Body of pancreas (tissue), 4 donors: Measurements from ENCODE around the gene HHAT. TPM values are rescaled to one million over a fixed set of nuclear protein-coding genes. Genes with fewer than 3 reads are reported as not detected.

Source experiments
- ATAC-seq: fragments of 150-250 bp; one replicate; pipeline ENCODE4 v1.9.1; 2016
- DNase-seq, 4 donors: peaks; one replicate each; pipeline ENCODE4 v3.0.0-alpha.2; 2019
- H3K27ac ChIP-seq, 4 donors: fragments of 200-600 bp; sonication (generic); 1 replicate in 3 of 4; 2 replicates in 1 of 4; pipeline versions ENCODE4 v1.5.1 to v1.6.1; 2016 to 2019; ENCODE audit warnings: mild to moderate bottlenecking in 1 of 4, mixed read lengths in 1 of 4, moderate library complexity in 1 of 4
- H3K27me3 ChIP-seq, 2 donors: fragments of 200-600 bp; sonication (generic); one replicate each; pipeline ENCODE4 v1.6.0; 2016; ENCODE audit warnings: mild to moderate bottlenecking in 1 of 2
- H3K36me3 ChIP-seq, 2 donors: fragments of 200-600 bp; sonication (generic); replicated peaks in 1 of 2; 2 replicates each; pipeline ENCODE4 v1.5.1; 2016; ENCODE audit warnings: low read depth in 2 of 2; ENCODE audit not compliant: insufficient read depth in 1 of 2
- H3K4me1 ChIP-seq: fragments of 200-600 bp; sonication (generic); one replicate; pipeline ENCODE4 v1.6.0; 2016
- H3K4me3 ChIP-seq, 2 donors: fragments of 200-600 bp; sonication (generic); 1 replicate in 1 of 2; 2 replicates in 1 of 2; pipeline ENCODE4 v1.5.1; 2016 to 2019
- H3K9me3 ChIP-seq, 3 donors: fragments of 200-600 bp; sonication (generic); 1 replicate in 2 of 3; 2 replicates in 1 of 3; pipeline ENCODE4 v1.5.1; 2016
- CTCF ChIP-seq, 7 experiments: fragments of 450-650 bp in 4 of 7; fragments of 200-600 bp in 3 of 7; sonication (generic) in 3 of 7; IDR thresholded peaks; one replicate each; pipeline ENCODE4 v1.5.1; 2016 to 2019; ENCODE audit warnings: antibody characterized with exemption in 7 of 7
- POLR2A ChIP-seq, 3 donors: fragments of 450-650 bp; IDR thresholded peaks; one replicate each; pipeline ENCODE4 v1.6.1; 2016; ENCODE audit warnings: antibody characterized with exemption in 3 of 3, mild to moderate bottlenecking in 2 of 3
- WGBS, 2 donors: methylation state at CpG; one replicate each; pipeline ENCODE4 v1.1.5; 2017; 5-methylcytosine and 5-hydroxymethylcytosine counted together
- intact Hi-C: fragments of 100-400 bp; cut with DNase I; formaldehyde crosslinking; loops from one replicate; pipeline ENCODE4 v1.15.1; 2023
- total RNA-seq, 2 donors: library from RNA; depleted of rRNA; stranded (reverse); fragments of >200 nt; gene quantifications; one replicate each; pipeline ENCODE4 v1.1.0, GENCODE V29; 2016

Gene HHAT
- total RNA-seq, 2 donors from 2014 or later, result 4.4 to 19.4 TPM

GRCh38 chr1:210482945-210483617 lies 154.4 kb downstream of the HHAT start:
- intact Hi-C loops, result no loop called here
- Histone ChIP-seq H3K27ac (no peak overlapping the region), H3K4me1 (no peaks in the 10 kb centered on the region), H3K9me3 (no peaks in the 10 kb centered on the region), H3K27me3 (no peaks in the 10 kb centered on the region), H3K4me3 (no peak overlapping the region), H3K36me3 (no peaks in the 10 kb centered on the region)
- 90 to 94% methylated on average over 3 of the region's 3 CpGs for WGBS, 2 donors
- no peak for ATAC-seq
- no peak for DNase-seq
- no peak for TF ChIP-seq POLR2A (IDR thresholded peaks at IDR 0.05)
- TF ChIP-seq CTCF (IDR thresholded peaks at IDR 0.05), result no peak

GRCh38 chr1:210483821-210484220 lies 155.1 kb downstream of the HHAT start:
- ATAC-seq, result no peak
- Histone ChIP-seq H3K9me3 (no peaks in the 10 kb centered on the region), H3K36me3 (no peaks in the 10 kb centered on the region), H3K4me3 (no peak overlapping the region), H3K27me3 (no peaks in the 10 kb centered on the region), H3K27ac (no peak overlapping the region), H3K4me1 (no peaks in the 10 kb centered on the region)
- 56 to 63% methylated on average over 2 of the region's 2 CpGs for WGBS, 2 donors
- DNase-seq, result no peak
- TF ChIP-seq POLR2A (IDR thresholded peaks at IDR 0.05), result no peak
- no peak for TF ChIP-seq CTCF (IDR thresholded peaks at IDR 0.05)
- intact Hi-C loops, result no loop called here

- Histone ChIP-seq H3K36me3 (no peaks in the 10 kb centered on the region), H3K9me3 (no peaks in the 10 kb centered on the region), H3K27ac (no peak overlapping the region), H3K4me1 (no peaks in the 10 kb centered on the region), H3K27me3 (no peaks in the 10 kb centered on the region), H3K4me3 (no peak overlapping the region)
- ATAC-seq (no peak), DNase-seq (no peak)
- TF ChIP-seq POLR2A (IDR thresholded peaks at IDR 0.05) (no peak), CTCF (IDR thresholded peaks at IDR 0.05) (no peak)
- 62 to 79% methylated on average over 2 of the region's 2 CpGs for WGBS, 2 donors
- intact Hi-C loops, result no loop called here
Observed at GRCh38 chr1:210487021-210487420, 158.3 kb downstream of the HHAT start.

- no peak overlapping the region for H3K27ac ChIP-seq
- no peaks in the 10 kb centered on the region for H3K9me3 ChIP-seq
- intact Hi-C loops, result no loop called here
- no peaks in the 10 kb centered on the region for H3K4me1 ChIP-seq
- no peak overlapping the region for H3K4me3 ChIP-seq
- TF ChIP-seq POLR2A (IDR thresholded peaks at IDR 0.05) (no peak), CTCF (IDR thresholded peaks at IDR 0.05) (no peak)
- no peaks in the 10 kb centered on the region for H3K36me3 ChIP-seq
- 27 to 70% methylated on average over 1 of the region's 1 CpG for WGBS, 2 donors
- H3K27me3 ChIP-seq, result no peaks in the 10 kb centered on the region
- ATAC-seq, result no peak
- DNase-seq, result no peak
Observed at GRCh38 chr1:210489491-210489890, 160.8 kb downstream of the HHAT start.

- no peaks in the 10 kb centered on the region for H3K9me3 ChIP-seq
- no peak overlapping the region for H3K27ac ChIP-seq
- no peak overlapping the region for H3K4me3 ChIP-seq
- intact Hi-C loops, result no loop called here
- WGBS, 2 donors, result 54 to 55% methylated on average over 1 of the region's 1 CpG
- no peaks in the 10 kb centered on the region for H3K36me3 ChIP-seq
- ATAC-seq (no peak), DNase-seq (no peak)
- TF ChIP-seq CTCF (IDR thresholded peaks at IDR 0.05) (no peak), POLR2A (IDR thresholded peaks at IDR 0.05) (no peak)
- no peaks in the 10 kb centered on the region for H3K4me1 ChIP-seq
- no peaks in the 10 kb centered on the region for H3K27me3 ChIP-seq
Observed at GRCh38 chr1:210490781-210491180, 162.1 kb downstream of the HHAT start.
